GM18502 (cell line): ENCODE measurements around the gene PTGES2.
A peak's percentile ranks its signal among the peaks of the same experiment; 100 is the strongest.

ENCODE experiments used
- ATAC-seq: cut with Tn5 transposase; IDR thresholded peaks from one replicate; pipeline ENCODE4 v1.9.1; 2021; ENCODE audit warnings: mild to moderate bottlenecking; ENCODE audit not compliant: unreplicated experiment, poor library complexity

Gene PTGES2

DNA sequence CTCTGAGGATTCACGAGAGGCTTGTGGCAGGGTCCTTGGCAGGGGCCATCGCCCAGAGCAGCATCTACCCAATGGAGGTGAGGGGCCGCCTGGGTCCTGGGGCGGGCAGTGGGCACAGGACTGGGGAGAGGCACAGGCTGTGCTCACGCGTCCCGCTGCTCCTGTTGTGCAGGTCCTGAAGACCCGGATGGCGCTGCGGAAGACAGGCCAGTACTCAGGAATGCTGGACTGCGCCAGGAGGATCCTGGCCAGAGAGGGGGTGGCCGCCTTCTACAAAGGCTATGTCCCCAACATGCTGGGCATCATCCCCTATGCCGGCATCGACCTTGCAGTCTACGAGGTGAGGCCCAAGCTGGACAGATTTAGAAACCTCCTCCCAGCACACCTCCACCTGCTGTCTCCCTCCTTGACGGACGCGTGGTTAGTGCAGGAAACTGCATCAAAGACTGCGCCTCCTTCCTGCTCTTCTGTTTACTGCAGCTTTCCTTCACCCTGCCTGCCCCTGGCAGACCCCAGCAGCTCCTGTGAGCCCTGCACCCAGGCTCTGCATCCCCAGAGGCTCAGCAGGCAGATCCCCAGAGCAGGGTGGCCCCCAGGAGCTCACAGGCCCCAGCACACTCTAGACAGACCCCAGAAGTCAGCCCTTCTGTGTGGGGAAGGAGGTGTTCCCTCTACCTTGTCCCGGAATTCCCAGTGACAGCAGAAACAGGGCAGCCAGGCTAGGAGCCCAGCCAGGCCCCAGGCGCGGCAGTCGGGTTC is 21.2 kb downstream of the PTGES2 start:
- ATAC-seq: no peak

DNA sequence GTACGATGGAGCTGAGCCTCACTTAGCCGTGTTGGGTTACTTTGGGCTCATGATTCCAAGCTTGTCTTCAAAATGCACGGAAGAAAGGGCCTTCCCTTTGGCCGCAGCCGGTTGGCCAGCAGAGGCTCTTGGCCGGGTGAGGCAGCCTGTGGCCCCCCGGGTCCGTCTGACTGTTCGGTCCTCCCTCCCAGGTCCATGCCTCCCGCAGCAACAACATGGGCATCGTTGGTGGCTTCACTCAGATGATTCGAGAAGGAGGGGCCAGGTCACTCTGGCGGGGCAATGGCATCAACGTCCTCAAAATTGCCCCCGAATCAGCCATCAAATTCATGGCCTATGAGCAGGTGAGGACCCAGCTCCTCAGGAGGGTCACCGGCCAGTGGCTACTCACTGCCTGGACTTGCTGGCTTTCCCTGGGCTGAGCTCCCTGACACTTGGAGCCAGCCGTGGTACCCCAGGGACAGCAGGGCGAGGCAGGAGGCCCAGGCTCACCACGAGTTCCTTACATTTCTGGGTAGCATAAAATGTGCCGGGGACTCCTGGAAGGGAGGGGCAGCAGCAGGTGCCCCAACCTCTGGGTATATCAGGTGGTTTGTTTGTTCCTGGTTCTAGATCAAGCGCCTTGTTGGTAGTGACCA is 21.9 kb downstream of the PTGES2 start:
- no peak for ATAC-seq

DNA sequence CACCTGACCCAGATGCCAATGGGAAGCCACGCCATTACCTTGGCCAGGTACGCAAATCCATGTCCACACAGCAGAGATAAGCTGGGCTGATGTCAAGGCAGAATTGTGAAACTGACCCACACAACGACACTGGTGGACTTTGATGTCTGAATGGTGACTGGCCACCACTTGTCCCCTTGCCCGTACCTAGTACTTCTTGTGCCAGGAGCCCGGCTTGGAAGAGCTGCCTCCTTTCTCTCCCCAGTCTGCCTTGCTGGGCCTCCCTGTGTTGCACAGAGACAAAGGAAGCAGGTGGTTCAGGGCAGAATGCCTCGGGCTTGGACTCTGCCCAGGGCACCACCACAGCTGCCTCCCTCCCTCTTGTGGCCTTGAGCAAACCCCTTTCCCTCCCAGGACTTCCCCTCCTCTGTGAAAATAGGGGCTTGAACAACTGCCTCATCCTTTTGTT is 23.3 kb downstream of the PTGES2 start:
- no peak for ATAC-seq

DNA sequence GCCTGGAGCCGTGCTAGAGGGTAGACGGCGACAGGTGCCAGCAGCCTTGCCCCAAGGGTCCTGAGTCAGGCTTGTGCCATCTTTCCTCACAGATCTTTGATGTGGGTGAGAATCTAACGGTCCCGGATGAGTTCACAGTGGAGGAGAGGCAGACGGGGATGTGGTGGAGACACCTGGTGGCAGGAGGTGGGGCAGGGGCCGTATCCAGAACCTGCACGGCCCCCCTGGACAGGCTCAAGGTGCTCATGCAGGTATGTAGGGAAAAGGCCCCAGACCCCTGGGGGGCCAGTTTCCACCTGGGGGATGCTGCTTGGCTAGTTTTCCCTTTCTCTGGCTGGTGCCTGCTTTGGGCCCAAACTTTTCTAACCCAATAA is 24.0 kb downstream of the PTGES2 start:
- ATAC-seq: no peak

DNA sequence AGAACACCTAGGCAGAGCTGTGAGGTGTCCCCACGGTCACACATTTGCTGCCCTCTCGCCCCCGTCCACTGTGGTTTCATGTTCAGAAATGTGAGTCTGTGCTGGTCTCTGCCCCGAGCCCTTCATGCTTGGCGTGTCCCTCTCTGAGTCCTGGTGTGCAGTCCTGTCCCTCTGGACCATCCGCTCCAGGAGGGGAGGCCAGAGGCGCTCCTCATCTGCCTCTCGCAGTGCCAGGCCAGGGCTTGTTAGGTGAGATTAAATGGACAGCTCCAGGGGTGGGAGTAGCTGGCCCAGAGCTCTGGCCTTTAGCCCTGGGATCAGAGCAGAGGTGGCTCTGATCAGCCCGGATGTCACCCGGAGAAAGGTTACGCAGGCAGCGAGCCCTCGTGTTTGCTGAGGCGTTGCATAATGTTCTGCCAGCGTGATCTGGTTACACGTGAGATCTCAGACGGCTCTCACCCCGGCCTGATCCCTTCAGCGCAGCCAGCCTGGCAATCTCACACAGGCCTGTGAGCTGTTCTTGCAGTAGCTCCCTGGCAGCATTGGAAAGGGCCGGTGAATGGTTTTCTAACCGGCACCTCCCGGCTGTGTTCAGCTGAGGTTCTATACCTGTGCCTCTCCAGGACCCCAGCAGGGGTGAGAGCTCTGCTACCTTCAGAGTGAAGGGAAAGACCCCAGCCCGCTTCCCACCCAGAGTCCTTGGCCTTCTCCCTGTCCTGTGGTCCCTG is 24.5 kb downstream of the PTGES2 start:
- ATAC-seq: no peak

DNA sequence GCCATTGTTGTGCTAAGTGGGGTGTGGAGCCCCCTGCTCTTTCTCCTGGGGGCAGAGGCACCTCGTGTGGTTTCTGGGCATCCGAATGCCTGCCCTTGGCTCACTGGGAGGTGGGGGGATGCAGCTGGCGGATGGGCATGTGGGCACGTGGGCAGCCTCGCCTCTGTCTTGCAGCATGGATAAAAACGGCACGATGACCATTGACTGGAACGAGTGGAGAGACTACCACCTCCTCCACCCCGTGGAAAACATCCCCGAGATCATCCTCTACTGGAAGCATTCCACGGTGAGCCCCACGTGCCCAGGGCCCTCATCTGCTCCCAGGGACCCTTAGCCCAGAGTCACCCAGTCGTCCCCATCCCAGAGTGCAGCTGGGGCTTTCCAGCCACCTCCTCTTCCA is 25.3 kb downstream of the PTGES2 start:
- no peak for ATAC-seq

DNA sequence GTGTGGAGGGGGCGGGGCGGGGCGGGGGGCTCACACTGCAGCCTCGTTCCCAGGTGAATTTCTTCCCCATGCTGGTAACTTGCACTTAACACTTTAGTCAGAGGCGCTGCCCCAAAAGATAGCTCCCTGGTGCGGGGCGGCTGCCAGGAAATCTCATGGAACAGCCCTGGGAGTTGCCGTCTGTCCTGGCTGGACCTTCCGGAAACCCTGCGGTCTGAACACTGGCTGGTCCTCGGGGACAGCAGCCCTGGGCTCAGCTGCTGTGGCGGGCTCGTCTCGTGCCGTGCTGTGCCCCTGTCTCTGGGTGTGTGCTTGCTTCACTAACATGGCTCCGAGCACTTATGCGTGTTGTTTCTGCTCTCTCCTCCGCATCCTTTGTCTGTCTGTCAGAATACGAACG is 25.8 kb downstream of the PTGES2 start:
- no peak for ATAC-seq

DNA sequence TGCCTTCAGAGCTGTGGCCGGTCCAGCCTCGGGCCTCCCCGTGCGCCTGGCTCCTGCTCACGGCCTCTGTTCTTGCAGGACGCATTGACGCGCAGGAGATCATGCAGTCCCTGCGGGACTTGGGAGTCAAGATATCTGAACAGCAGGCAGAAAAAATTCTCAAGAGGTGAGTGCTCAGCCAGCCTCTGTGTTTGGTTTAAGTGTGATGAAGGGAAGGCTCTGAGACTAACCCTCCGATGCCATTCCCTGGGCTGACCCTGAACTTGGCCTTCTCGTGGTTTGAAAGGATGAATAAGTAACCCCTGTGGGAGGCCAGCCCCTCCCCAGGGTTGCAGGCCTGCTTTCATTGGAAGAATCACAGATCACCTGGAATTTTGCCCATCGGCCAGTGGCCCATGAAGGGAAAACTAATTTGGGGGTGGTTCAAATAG is 26.3 kb downstream of the PTGES2 start:
- no peak for ATAC-seq

DNA sequence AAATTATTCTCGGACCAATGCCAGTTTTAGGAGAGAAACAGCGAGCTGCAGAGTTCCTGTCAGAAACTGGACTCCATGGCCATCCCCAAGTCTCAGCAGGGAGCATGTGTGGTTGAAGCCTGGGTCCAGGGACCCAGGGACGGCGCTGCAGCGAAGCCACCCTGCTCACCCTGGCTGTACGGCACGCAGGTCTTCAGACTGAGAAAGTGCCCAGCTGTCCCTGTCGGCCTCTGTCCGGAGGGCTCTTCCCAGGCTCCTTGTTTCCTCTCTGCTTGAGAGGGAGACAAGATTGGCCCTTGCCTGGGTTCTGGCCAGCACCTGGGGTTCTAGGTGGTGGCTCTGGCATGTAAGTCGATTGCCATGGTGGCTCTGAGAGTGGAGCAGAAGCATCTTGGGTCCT is 26.9 kb downstream of the PTGES2 start:
- no peak for ATAC-seq

DNA sequence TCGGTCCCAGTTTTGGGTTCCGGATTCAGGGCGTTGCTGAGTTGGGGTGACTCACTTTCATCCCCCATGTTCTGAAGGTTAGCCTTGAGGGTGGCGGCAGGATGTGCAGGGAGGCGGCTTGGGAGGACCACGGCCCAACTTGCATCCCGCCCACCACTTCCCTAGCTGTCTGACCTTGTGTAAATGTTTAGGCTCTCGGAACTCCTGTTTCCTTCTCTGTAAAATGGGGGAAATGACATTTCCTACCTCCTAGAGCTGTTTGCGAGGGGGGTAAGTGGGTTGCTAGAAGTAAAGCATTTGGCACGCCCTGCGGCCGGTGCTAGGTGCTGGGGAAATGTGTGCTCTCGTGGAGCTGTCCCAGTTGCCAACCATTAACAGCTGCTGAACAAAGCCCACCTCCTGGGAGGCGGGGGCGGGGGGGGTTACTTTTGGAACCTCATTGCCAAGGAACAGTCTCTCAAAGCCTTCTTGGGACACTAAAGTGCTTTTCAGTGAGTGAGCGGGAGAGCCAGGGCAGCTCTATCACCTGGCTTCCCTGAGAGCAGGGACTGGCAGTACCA is 27.5 kb downstream of the PTGES2 start:
- ATAC-seq: no peak

DNA sequence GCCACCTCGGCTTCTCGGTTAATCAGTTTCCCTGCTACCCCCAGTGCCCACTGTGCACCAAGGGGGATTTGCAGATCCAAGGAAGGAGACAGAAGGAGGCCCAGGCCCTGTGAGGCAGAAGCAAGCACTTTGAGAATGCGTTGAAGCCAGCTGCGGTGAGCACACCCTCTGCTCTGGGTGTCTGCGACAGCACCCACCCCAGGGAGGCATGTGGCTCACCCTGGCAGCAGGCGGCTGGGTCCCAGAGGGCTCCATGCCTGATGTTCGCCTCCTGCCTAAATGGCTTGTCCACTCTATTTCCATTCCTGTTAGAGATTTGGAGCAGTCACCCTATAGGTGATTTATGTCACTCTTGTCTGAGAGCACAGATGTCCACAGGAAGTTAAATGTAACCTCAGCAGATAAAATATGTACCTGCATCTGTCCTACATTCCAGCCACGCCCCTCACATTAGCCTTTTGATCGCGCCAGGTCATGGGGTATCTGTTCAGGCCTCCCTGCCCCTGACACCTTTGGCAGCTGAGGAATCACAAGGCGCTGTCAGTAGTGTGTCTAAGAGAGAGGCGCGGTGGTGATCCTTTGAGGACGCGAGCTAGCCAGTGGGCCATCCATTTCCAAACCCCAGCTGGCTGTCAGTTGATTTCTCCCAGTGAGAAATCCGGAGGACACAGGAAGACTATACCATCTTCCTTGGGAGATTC is 28.1 kb downstream of the PTGES2 start:
- ATAC-seq: no peak

DNA sequence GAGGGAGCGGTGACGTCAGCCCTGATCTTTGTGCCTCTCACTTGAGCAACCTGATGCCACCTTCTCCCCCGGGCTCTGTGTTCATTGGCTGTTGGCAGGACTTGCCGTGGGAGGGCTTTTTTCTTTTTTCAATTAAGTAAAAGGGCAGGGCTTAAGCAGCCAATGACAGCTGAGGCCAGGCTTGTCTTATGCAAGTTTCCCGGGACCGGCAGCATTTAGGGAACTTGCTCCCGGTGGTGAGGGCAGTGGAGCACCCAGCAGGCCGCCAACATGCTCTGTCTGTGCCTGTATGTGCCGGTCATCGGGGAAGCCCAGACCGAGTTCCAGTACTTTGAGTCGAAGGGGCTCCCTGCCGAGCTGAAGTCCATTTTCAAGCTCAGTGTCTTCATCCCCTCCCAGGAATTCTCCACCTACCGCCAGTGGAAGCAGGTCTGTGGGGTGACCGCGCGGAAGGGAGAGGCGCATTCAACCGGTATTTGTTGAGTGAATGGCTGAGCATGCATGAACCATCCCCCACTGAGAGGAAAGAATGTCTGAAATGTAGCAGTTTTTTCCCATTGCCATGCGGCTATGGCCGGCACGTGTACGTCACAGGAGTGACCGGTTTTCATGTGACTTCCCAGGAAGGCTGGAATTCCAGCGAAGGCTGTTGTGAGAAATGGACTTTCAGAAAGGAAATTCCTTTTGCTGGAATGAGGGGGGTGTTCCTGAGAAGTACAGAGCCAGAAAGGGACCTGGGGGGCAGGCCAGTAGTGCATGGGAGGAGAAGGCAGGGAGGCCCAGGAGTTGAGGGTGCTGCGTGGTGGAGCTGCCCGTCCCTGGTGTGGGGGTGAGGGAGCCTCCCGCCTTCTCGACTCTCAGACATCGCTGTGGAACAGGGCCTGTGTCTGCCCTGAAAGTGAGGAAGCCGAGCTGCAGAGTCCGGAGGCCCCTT is 29.0 kb downstream of the PTGES2 start:
- no peak for ATAC-seq

DNA sequence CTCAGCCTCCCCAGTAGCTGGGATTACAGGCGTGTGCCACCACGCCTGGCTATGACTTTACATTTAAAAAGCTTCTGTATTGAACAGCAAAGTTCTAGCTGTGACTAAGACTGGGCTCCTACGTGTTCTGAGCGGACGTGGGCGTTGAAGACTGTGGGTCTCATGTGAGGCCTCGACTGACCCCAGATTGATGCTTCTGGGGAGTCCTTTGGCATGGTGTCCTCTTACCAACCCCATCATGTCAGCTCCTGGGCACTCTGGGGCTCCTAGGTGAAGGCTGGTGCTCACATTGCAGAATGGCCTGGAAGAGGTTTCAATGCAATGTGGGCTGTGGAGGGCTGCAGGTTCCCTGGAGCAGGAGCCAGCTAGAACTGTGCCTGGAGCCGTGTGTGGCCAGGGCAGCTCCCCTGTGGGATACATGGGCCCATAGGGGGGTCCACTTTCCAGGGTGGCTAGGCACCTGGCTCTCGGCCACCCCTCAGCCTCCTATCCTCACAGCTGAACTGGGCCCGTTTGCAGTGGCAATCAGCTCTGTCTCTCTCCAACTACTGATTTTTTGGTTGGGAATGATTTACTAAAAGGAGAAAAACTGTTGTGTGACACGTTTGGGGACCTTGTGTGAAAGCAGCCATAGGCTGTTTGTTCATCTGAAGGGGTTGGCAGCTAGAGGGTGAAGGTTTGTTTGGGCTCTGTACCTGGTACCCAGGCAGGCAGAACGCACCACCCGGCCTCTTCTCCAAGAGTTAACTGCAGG is 29.8 kb downstream of the PTGES2 start:
- ATAC-seq: no peak

DNA sequence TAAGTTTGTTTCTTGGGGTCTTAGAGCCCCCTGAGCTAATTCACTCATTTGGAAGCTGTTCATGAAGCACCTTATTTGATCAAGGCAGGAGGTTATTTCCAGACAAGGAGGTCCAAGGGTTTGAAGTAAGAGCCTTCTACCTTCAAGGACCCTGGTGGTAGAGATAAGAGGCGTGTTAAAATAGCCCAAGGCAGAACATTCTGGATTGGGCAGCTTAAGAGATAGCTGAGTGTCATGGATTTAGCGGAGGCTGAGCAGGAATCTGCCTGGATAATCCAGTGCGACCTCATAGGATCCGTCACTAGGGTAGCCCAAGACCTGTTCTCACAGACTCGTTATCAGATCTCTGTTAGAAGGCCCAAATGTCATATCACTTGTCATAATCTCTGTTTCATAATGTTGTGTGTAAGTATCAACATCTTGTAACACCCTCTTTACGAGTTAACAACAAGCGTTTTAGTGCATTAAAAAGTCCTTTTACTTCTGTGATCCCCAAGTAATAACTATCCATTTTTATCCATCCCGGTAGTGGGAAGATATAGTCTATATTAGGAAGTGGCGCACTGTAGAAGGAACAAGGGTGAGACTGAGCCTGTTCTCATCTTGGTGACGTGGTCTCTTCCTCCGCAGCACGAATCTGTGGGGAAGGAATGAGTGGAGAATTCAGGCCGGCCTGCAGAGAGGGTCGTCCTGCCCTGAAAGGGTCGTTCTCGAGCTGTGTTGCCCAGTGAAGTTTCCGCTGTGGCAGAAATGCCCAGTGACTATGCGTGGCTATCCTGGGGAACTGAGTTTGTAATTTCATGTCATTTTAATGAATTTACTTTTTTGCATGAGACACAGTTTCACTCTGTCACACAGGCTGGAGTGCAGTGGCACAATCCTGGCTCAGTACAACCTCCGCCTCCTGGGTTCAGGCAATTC is 30.7 kb downstream of the PTGES2 start:
- ATAC-seq: no peak

DNA sequence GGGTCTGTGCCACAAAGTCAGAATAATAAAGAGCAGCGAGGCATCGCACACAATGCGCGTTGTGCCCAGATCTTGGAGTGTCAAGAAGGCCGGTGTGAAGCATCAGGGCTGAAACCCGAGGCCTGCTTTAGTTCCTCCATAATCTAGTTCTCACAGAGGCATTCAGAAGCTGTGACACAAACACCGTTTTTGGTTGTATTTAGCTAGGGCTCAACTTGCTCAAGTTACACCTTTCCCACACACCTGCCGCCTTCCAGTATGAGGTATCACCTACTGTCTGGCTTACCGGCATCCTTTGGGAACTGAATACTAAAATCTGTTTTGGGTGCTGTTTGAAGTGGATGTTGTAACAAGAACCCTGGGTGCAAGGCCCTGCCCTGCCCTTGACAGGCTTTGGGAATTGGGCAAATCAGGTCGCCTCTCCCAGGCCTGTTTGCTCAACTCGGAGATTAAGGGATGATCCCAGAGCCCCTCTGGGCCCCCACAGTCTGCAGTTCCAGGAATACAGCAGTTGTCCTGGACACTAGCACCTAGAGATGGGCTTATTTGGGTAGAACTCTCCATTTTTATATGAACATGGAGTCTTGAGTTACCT is 32.5 kb downstream of the PTGES2 start:
- ATAC-seq: no peak

DNA sequence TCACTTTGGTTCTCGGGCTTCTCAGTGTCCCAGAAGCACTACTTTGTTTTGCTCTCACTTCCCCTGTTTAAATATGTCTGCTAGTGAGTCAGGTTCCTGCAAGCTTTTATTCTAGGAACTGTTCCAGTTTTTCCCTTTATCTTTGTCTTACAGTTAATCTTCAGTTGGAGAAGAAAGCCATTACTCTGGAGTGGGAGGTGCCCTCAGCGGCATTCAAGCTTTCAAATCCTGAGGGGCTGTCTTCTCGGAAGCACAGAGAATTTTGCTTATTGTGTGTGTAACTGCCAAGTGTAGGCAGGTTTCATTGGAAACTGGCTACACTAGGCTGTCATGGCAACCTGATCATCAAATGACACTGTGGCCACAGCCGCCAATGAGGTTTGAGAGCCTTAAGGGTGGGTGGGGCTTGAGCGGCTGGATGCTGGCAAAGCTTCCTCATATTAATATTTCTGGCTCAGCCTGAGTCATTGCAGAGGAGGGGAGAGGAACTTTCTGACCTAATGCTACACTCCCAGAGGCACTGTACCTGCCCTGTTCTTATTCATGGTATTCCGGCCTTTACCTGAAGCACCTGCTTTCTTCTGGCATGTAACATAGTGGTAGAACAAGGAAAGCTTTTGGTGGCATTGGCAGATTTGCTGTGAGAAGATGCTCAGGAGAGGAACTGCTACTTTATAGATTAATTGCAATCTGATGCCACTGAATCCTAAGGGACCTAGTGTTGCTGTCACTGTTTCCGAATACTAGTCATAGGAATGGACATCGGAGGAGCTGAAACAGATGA is 33.2 kb downstream of the PTGES2 start:
- ATAC-seq: peak; percentile 94

DNA sequence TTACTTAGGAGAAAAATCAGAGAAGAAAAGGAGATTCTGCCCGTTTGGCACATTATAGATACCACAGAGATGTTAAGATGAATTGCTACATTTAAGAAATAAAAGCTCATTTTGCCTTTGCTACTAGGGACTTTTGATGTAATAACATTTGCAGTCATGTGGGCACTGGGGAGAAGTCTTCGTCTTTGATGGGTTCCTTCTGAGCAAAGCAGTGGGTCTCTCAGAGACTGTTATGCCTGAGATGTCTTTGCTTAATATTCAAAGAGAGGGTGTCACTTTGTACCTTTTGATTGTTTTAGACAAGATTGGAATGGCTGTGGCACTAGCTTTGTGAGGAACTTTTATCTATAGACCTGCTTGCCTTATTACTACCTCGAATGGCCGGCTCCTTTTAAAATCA is 34.5 kb downstream of the PTGES2 start:
- ATAC-seq: no peak
